Mesothelial cell of epicardium (in vitro differentiated cells): ENCODE results near the gene KIFBP. TPM values are rescaled to one million over a fixed set of nuclear protein-coding genes. Genes with fewer than 3 reads are reported as not detected.
A peak's percentile ranks its signal among the peaks of the same experiment; 100 is the strongest.

Experiments used
- DNase-seq, 2 experiments: peaks; one replicate each; pipeline ENCODE4 v3.0.0; 2021; ENCODE audit warnings: low spot score in 2 of 2; ENCODE audit not compliant: unreplicated experiment in 2 of 2
- H3K27ac Mint-ChIP-seq: 2 replicates; pipeline ENCODE4 v1.8.0; 2021; ENCODE audit warnings: mixed read lengths
- H3K27me3 Mint-ChIP-seq: 2 replicates; pipeline ENCODE4 v1.8.0; 2021; ENCODE audit warnings: low read depth, mixed read lengths
- H3K36me3 Mint-ChIP-seq: 2 replicates; pipeline ENCODE4 v1.8.0; 2021; ENCODE audit warnings: mixed read lengths
- H3K4me1 Mint-ChIP-seq: 2 replicates; pipeline ENCODE4 v1.8.0; 2021; ENCODE audit warnings: mixed read lengths
- H3K4me3 Mint-ChIP-seq: 2 replicates; pipeline ENCODE4 v1.8.0; 2021; ENCODE audit warnings: mild to moderate bottlenecking, moderate library complexity, mixed read lengths
- H3K9me3 Mint-ChIP-seq: 2 replicates; pipeline ENCODE4 v1.8.0; 2021; ENCODE audit warnings: mixed read lengths
- CTCF ChIP-seq: fragments of 200-600 bp; sonication (generic); IDR thresholded peaks from one replicate; pipeline ENCODE4 v1.5.0; 2021; ENCODE audit warnings: antibody characterized with exemption; ENCODE audit not compliant: unreplicated experiment
- total RNA-seq: library from RNA; stranded (reverse); gene quantifications from 3 replicates; pipeline ENCODE4 v1.2.1, GENCODE V29; 2021

Gene KIFBP
- total RNA-seq, 1 donor from 2014 or later = 22.7 TPM

GRCh38 chr10:69060127-69060798, 71.7 kb downstream of the KIFBP start:
- no peaks in the 10 kb centered on the region for H3K9me3 Mint-ChIP-seq
- DNase-seq = no peak
- H3K27ac Mint-ChIP-seq = no peak overlapping the region
- H3K36me3 Mint-ChIP-seq = no peaks in the 10 kb centered on the region
- H3K4me3 Mint-ChIP-seq = no peak overlapping the region
- peaks cover 14% of the 10 kb centered on the region for H3K27me3 Mint-ChIP-seq
- no peak for TF ChIP-seq CTCF
- H3K4me1 Mint-ChIP-seq = peaks cover 3% of the 10 kb centered on the region

GRCh38 chr10:69061305-69062161, 72.9 kb downstream of the KIFBP start:
- peak overlapping the region; percentile 3 for H3K4me3 Mint-ChIP-seq
- DNase-seq = no peak
- H3K27me3 Mint-ChIP-seq = peaks cover 14% of the 10 kb centered on the region
- H3K4me1 Mint-ChIP-seq = peaks cover 3% of the 10 kb centered on the region
- H3K9me3 Mint-ChIP-seq = no peaks in the 10 kb centered on the region
- no peaks in the 10 kb centered on the region for H3K36me3 Mint-ChIP-seq
- no peak for TF ChIP-seq CTCF
- H3K27ac Mint-ChIP-seq = no peak overlapping the region

- Mint-ChIP-seq H3K27me3 (peaks cover 14% of the 10 kb centered on the region), H3K9me3 (no peaks in the 10 kb centered on the region)
- no peak for DNase-seq
Measured at GRCh38 chr10:69062901-69063300, 74.3 kb downstream of the KIFBP start.

GRCh38 chr10:69064762-69065328, 76.2 kb downstream of the KIFBP start:
- H3K36me3 Mint-ChIP-seq = no peaks in the 10 kb centered on the region
- no peak for DNase-seq
- H3K9me3 Mint-ChIP-seq = no peaks in the 10 kb centered on the region
- peaks cover 13% of the 10 kb centered on the region for H3K27me3 Mint-ChIP-seq
- peaks cover 3% of the 10 kb centered on the region for H3K4me1 Mint-ChIP-seq
- no peak overlapping the region for H3K27ac Mint-ChIP-seq
- no peak overlapping the region for H3K4me3 Mint-ChIP-seq
- TF ChIP-seq CTCF = no peak

More at GRCh38 chr10:69062901-69063300, 74.3 kb downstream of the KIFBP start:
- Mint-ChIP-seq H3K36me3 (no peaks in the 10 kb centered on the region), H3K4me3 (no peak overlapping the region), H3K4me1 (peaks cover 3% of the 10 kb centered on the region), H3K27ac (no peak overlapping the region)
- TF ChIP-seq CTCF = no peak

- peaks cover 13% of the 10 kb centered on the region for H3K27me3 Mint-ChIP-seq
- no peak for DNase-seq
- H3K27ac Mint-ChIP-seq = no peak overlapping the region
- no peak overlapping the region for H3K4me3 Mint-ChIP-seq
- no peak for TF ChIP-seq CTCF
- no peaks in the 10 kb centered on the region for H3K36me3 Mint-ChIP-seq
- no peaks in the 10 kb centered on the region for H3K9me3 Mint-ChIP-seq
- peaks cover 3% of the 10 kb centered on the region for H3K4me1 Mint-ChIP-seq
Measured at GRCh38 chr10:69065406-69066361, 77.1 kb downstream of the KIFBP start.
